ENCODE results near the gene PGLYRP2.

PGLYRP2 gene

DNA sequence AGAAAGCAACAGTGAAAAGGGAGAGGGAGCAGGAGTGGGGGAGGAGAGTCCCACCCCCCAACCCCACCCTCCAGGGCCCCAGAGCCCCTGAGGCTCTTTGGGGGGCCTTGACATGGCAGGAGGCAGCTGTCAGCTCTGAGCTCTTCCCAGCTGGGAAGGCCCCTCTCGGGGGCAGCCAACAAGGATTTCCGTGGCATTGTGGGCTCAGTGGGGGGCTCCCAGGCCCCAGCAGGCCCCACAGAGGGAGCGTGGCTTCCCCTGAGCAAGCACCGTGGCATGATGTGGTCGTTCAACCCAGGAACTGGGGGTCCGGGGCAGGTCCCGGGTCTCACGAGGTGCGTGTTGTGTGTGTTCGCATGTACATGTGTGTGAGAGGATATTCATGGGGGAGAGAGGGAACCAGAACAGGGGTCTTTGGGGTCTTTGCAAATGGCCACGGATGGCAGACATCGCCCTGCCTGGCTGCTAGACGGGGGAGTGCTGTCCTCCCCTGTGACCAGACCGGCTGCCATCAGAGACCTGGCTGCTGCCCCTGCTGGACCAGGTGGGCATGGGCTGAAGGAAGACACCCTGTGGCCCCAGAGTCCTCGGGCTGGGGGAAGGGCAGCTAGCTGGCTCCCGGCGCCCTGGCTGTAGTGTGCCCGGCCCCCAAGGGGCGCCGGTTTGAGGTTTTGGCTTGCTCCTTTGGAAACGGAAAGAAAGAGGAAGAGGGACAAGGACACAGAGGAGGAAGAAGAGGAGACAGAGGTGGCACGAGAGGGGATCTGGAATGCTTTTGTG is 56.8 kb downstream of the PGLYRP2 start:
- no peak for DNase-seq

DNA sequence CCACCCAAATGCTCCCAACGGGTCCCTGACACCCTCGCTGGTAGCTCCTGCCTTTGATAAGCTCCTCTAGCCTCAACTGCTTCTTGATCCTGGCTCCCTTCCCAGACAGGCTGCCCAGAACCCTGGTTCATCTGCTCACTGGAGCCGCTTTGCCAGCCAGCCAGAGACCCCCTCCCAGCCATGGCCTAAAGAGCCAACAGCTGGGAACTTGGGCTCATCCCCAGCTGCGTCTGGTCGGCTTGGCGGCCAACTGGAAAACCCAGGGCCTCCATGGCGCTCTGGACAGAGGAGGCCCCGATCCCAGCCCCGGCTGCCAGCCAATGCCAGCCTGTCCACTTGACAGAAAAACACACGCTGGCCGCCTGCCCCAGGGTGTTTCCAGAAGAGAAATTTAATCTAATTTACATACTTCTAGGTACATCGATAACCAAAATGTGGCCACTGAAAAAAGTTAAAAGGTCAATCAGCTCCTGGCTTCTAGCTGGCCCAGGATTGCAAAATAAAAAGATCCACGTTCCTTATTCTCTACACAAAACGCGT is 57.5 kb downstream of the PGLYRP2 start:
- DNase-seq = no peak

DNA sequence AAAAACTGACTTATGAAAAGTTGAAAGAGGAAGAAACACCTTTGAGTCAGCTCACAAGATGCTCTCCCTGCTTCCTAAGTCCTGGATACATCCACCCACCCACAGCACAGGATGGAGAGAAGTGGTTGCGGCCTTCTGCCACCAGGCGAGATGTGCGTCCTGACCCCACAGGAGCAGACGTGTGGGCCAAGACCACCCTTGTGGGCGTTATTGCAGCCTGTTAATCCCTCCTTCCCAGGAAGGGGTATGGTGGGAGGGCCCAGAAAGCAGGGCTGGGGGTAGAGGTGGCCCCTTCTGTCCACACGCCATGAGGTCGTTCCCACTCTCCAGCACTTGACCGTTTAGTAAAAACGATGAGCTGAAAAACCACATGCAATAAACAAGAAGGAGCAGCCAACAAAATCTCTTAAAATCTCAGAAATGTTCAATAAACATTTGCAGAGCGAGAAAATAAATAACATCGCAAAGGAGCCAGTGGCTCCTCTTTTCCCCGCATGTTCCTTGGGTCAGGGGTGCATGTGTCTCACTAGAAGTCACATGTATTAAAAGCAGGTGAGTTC is 58.1 kb downstream of the PGLYRP2 start:
- DNase-seq = no peak

DNA sequence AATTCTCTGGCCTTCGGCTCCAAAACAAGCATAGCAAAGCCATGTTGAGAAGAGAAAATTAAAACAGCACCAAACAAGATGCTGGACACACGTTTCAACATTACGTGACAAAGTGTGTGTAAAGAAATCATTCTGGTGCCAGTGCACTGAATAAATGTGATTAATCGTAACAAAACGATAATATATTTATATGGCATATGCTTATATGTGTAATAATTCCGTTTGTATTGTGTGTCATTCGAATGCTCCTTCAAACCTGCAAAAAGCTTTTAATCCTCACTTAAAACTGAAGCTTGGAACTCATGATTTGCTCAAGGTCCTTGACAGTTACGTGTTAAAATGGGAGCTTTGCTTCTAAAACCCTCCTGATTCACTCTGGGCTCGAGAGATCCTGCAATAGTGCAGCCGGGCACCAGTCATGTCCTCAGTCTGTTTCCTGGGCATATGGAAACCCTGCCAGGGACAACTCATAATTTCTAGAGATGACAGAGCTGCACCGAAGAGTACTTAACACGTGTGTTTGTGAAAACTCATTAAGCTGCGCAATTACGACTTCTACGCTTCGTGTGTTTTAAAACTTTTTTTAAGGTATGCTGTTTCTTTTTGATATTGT is 59.8 kb downstream of the PGLYRP2 start:
- no peak for DNase-seq

Data from CD4-positive, alpha-beta T cell treated with Interleukin-1 beta for 1 hour (primary cell).